ENCODE data around the gene OR6X1.

GRCh38 chr11:123765601-123766000, 11.3 kb upstream of the OR6X1 start:
- TF ChIP-seq EZH2 (IDR thresholded peaks at IDR 0.05; ENCODE audit: borderline replicate concordance, low read depth, low read length) (no peak), CHD4 (IDR thresholded peaks at IDR 0.05; ENCODE audit: insufficient read depth, insufficient replicate concordance, low read depth, low read length, poor library complexity, severe bottlenecking) (no peak), ZNF253 (CRISPR knock-in tag; conservative IDR thresholded peaks at IDR 0.05) (no peak), ZBTB26 (CRISPR knock-in tag; IDR thresholded peaks at IDR 0.05) (no peak), ZNF274 (IDR thresholded peaks at IDR 0.05; ENCODE audit: borderline replicate concordance, low read depth, low read length) (no peak), MAZ (CRISPR knock-in tag; conservative IDR thresholded peaks at IDR 0.05 in 1 of 2, IDR thresholded peaks at IDR 0.05 in 1 of 2) (no peak), MEF2A (IDR thresholded peaks at IDR 0.05; ENCODE audit: control insufficient read depth, low read depth, low read length) (no peak), GABPA (tag; conservative IDR thresholded peaks at IDR 0.05; ENCODE audit: low read depth) (no peak), ZKSCAN1 (IDR thresholded peaks at IDR 0.05; ENCODE audit: low read depth, low read length) (no peak), CTCF (IDR thresholded peaks at IDR 0.05 in 2 of 3, conservative IDR thresholded peaks at IDR 0.05 in 1 of 3; ENCODE audit: insufficient read depth in 2 of 3, low read depth in 1 of 3, low read length in 3 of 3) (no peak), POLR2A (conservative IDR thresholded peaks at IDR 0.05) (no peak), HDGF (IDR thresholded peaks at IDR 0.05) (no peak), REST (IDR thresholded peaks at IDR 0.05; ENCODE audit: borderline replicate concordance) (no peak), REST (CRISPR knock-in tag; IDR thresholded peaks at IDR 0.05; ENCODE audit: low read depth) (no peak)

Measured in K562 (cell line).